T-helper 2 cell treated with Interferon-gamma antibody and Interleukin-4, amounts not matched to agents 5 μg/mL and 100 μg/mL, for 36 hours (primary cell): ENCODE results near the gene SMAD5.

Experiments used
- DNase-seq: peaks from one replicate; pipeline ENCODE4 v3.0.0; 2021; ENCODE audit warnings: low spot score
- H3K27ac Mint-ChIP-seq: one replicate; pipeline ENCODE4 v1.8.0; 2021; ENCODE audit warnings: mild to moderate bottlenecking, mixed read lengths
- H3K27me3 Mint-ChIP-seq: one replicate; pipeline ENCODE4 v1.8.0; 2021; ENCODE audit warnings: low read depth, mixed read lengths
- H3K36me3 Mint-ChIP-seq: one replicate; pipeline ENCODE4 v1.8.0; 2021; ENCODE audit warnings: low read depth, mixed read lengths
- H3K4me1 Mint-ChIP-seq: one replicate; pipeline ENCODE4 v1.8.0; 2021; ENCODE audit warnings: low read depth, mixed read lengths
- H3K4me3 Mint-ChIP-seq: one replicate; pipeline ENCODE4 v1.8.0; 2022; ENCODE audit warnings: mild to moderate bottlenecking, moderate library complexity, mixed read lengths
- H3K9me3 Mint-ChIP-seq: one replicate; pipeline ENCODE4 v1.8.0; 2021; ENCODE audit warnings: mixed read lengths

Gene SMAD5

GRCh38 chr5:136132557-136133221, at the start of gene SMAD5:
TSS of gene SMAD5 (plus strand) at chr5:136132845. CDS start at chr5:136153761, 20,916 bp downstream.
- no peaks in the 10 kb centered on the region for H3K9me3 Mint-ChIP-seq
- peak within 1 kb of the TSS; percentile 90 for H3K4me3 Mint-ChIP-seq
- H3K4me1 Mint-ChIP-seq: peaks cover 19% of the 10 kb centered on the region
- H3K27me3 Mint-ChIP-seq: peaks cover 50% of the 10 kb centered on the region
- H3K27ac Mint-ChIP-seq: peak within 1 kb of the TSS; percentile 86
- H3K36me3 Mint-ChIP-seq: peaks cover 4% of the 10 kb centered on the region
- DNase-seq: peak; percentile 88

GRCh38 chr5:136084698-136085097, 47.9 kb upstream of the SMAD5 start:
- Mint-ChIP-seq H3K9me3 (no peaks in the 10 kb centered on the region), H3K36me3 (no peaks in the 10 kb centered on the region), H3K27ac (no peak overlapping the region), H3K4me3 (no peak overlapping the region), H3K27me3 (peaks cover 33% of the 10 kb centered on the region), H3K4me1 (peaks cover 11% of the 10 kb centered on the region)
- DNase-seq: no peak

GRCh38 chr5:136086783-136087566, 45.7 kb upstream of the SMAD5 start:
- H3K36me3 Mint-ChIP-seq: no peaks in the 10 kb centered on the region
- H3K27ac Mint-ChIP-seq: no peak overlapping the region
- no peaks in the 10 kb centered on the region for H3K4me1 Mint-ChIP-seq
- H3K27me3 Mint-ChIP-seq: peaks cover 14% of the 10 kb centered on the region
- H3K4me3 Mint-ChIP-seq: no peak overlapping the region
- DNase-seq: no peak
- no peaks in the 10 kb centered on the region for H3K9me3 Mint-ChIP-seq

- Mint-ChIP-seq H3K4me3 (no peak overlapping the region), H3K9me3 (no peaks in the 10 kb centered on the region), H3K36me3 (no peaks in the 10 kb centered on the region), H3K4me1 (no peaks in the 10 kb centered on the region), H3K27me3 (peaks cover 16% of the 10 kb centered on the region), H3K27ac (no peak overlapping the region)
- no peak for DNase-seq
These were observed 44.4 kb upstream of the SMAD5 start for GRCh38 chr5:136087961-136088871.

- no peaks in the 10 kb centered on the region for H3K36me3 Mint-ChIP-seq
These were observed 42.9 kb upstream of the SMAD5 start for GRCh38 chr5:136089791-136090190.

GRCh38 chr5:136090319-136090718, 42.3 kb upstream of the SMAD5 start:
- Mint-ChIP-seq H3K9me3 (no peaks in the 10 kb centered on the region), H3K27me3 (peaks cover 16% of the 10 kb centered on the region), H3K36me3 (no peaks in the 10 kb centered on the region), H3K4me3 (no peak overlapping the region), H3K27ac (no peak overlapping the region), H3K4me1 (no peaks in the 10 kb centered on the region)
- DNase-seq: no peak

More at GRCh38 chr5:136089791-136090190, 42.9 kb upstream of the SMAD5 start:
- H3K4me3 Mint-ChIP-seq: no peak overlapping the region
- no peaks in the 10 kb centered on the region for H3K4me1 Mint-ChIP-seq
- H3K9me3 Mint-ChIP-seq: no peaks in the 10 kb centered on the region
- no peak overlapping the region for H3K27ac Mint-ChIP-seq
- H3K27me3 Mint-ChIP-seq: peaks cover 16% of the 10 kb centered on the region
- no peak for DNase-seq

GRCh38 chr5:136094189-136094912, 38.3 kb upstream of the SMAD5 start:
- DNase-seq: no peak
- H3K9me3 Mint-ChIP-seq: no peaks in the 10 kb centered on the region
- H3K27me3 Mint-ChIP-seq: peaks cover 22% of the 10 kb centered on the region
- H3K36me3 Mint-ChIP-seq: no peaks in the 10 kb centered on the region
- no peak overlapping the region for H3K27ac Mint-ChIP-seq
- no peak overlapping the region for H3K4me3 Mint-ChIP-seq
- no peaks in the 10 kb centered on the region for H3K4me1 Mint-ChIP-seq

GRCh38 chr5:136094913-136095641, 37.6 kb upstream of the SMAD5 start:
- no peak overlapping the region for H3K4me3 Mint-ChIP-seq
- H3K27ac Mint-ChIP-seq: no peak overlapping the region
- no peak for DNase-seq
- peaks cover 22% of the 10 kb centered on the region for H3K27me3 Mint-ChIP-seq
- H3K36me3 Mint-ChIP-seq: no peaks in the 10 kb centered on the region
- no peaks in the 10 kb centered on the region for H3K9me3 Mint-ChIP-seq
- H3K4me1 Mint-ChIP-seq: no peaks in the 10 kb centered on the region

GRCh38 chr5:136098176-136098575, 34.5 kb upstream of the SMAD5 start:
- Mint-ChIP-seq H3K4me3 (no peak overlapping the region), H3K27ac (no peak overlapping the region), H3K36me3 (no peaks in the 10 kb centered on the region), H3K4me1 (no peaks in the 10 kb centered on the region), H3K9me3 (no peaks in the 10 kb centered on the region), H3K27me3 (peaks cover 26% of the 10 kb centered on the region)
- no peak for DNase-seq

- Mint-ChIP-seq H3K4me3 (no peak overlapping the region), H3K4me1 (no peaks in the 10 kb centered on the region), H3K27me3 (peaks cover 25% of the 10 kb centered on the region), H3K9me3 (no peaks in the 10 kb centered on the region), H3K27ac (no peak overlapping the region), H3K36me3 (no peaks in the 10 kb centered on the region)
- no peak for DNase-seq
These were observed 32.8 kb upstream of the SMAD5 start for GRCh38 chr5:136099870-136100269.

- Mint-ChIP-seq H3K4me1 (no peaks in the 10 kb centered on the region), H3K4me3 (no peak overlapping the region), H3K36me3 (no peaks in the 10 kb centered on the region), H3K27ac (no peak overlapping the region), H3K9me3 (no peaks in the 10 kb centered on the region), H3K27me3 (peaks cover 16% of the 10 kb centered on the region)
- no peak for DNase-seq
These were observed 30.8 kb upstream of the SMAD5 start for GRCh38 chr5:136101884-136102283.

- H3K4me3 Mint-ChIP-seq: no peak overlapping the region
- no peak for DNase-seq
- H3K27me3 Mint-ChIP-seq: peaks cover 13% of the 10 kb centered on the region
- H3K4me1 Mint-ChIP-seq: no peaks in the 10 kb centered on the region
- H3K36me3 Mint-ChIP-seq: no peaks in the 10 kb centered on the region
- H3K27ac Mint-ChIP-seq: no peak overlapping the region
- no peaks in the 10 kb centered on the region for H3K9me3 Mint-ChIP-seq
These were observed 29.5 kb upstream of the SMAD5 start for GRCh38 chr5:136103118-136103517.
